Measurements from ENCODE around the gene DEPP1.

GRCh38 chr10:44939691-44940401, 38.8 kb downstream of the DEPP1 start:
- no peak for TF ChIP-seq GATA3 (IDR thresholded peaks at IDR 0.05; ENCODE audit: low read depth, low read length)
- no peak for TF ChIP-seq GATA2 (IDR thresholded peaks at IDR 0.05; ENCODE audit: low read depth, low read length)
